CD4-positive, alpha-beta T cell treated with Interleukin-6 for 4 hours (primary cell): ENCODE data around the gene KLHL6.
A peak's percentile ranks its signal among the peaks of the same experiment; 100 is the strongest.
"Not testable (repeated sequence)": the region's sequence is repeated elsewhere in the genome, so short reads cannot be mapped to it uniquely, and the experiment has no call there.

Experiments
- DNase-seq: peaks from one replicate; pipeline ENCODE4 v3.0.0-alpha.2; 2020; ENCODE audit warnings: mixed read lengths

KLHL6 gene

DNA sequence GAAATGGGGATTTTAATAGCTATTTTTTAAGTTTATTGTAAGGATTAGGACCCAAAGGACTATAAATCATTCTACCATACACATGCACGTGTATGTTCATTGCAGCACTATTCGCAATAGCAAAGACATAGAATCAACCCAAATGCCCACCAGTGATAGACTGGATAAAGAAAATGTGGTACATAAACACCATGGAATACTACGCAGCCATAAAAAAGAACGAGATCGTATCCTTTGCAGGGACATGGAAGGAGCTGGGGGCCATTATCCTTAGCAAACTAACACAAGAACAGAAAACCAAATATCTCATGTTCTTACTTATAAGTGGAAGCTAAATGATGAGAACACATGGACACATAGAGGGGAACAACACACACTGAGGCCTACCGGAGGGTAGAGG, 26.7 kb downstream of the KLHL6 start:
- DNase-seq = not testable (repeated sequence)

- no peak for DNase-seq
Observed at GRCh38 chr3:183527428-183528379, 27.8 kb downstream of the KLHL6 start.

DNA sequence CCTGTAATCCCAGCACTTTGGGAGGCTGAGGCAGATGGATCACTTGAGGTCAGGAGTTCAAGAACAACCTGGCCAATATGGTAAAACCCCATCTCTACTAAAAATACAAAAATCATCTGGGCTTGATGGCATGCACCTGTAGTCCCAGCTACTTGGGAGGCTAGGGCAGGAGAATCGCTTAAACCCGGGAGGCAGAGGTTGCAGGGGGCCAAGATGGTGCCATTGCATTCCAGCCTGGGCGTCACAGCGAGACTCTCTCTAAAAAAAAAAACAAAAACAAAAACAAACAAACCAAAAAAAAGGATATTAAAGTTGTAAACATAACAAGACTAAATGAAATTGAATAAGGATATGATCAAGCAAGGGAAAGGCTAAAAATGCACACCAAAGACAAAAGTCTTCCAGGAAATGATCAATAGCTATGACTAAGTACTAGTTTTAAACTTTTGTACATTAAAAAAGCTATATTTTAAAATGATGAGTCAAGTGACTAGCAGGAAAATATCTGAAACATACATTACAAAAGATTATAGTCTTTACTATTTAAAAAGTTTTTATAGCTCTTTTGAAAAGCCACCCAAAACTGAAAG, 28.6 kb downstream of the KLHL6 start:
- no peak for DNase-seq

DNA sequence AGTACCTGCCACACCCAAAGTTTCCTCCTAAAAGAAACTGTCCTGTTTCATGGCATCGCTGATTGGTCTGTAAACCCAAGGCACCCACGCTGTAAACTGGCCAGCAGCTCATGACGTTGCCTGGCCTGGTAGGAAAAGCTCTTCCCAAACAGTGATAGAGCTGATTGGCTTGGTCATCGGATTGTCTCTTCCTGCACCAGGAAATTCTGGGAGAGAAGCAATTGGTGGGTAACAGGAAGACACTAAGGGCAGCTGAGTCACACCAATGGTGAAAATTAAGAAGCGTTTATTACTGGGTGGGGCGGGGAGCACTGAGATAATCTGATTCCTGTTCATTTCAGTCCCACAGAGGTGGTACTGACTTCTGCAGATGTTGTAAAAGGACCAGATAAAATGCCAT, 31.0 kb downstream of the KLHL6 start:
- no peak for DNase-seq

DNA sequence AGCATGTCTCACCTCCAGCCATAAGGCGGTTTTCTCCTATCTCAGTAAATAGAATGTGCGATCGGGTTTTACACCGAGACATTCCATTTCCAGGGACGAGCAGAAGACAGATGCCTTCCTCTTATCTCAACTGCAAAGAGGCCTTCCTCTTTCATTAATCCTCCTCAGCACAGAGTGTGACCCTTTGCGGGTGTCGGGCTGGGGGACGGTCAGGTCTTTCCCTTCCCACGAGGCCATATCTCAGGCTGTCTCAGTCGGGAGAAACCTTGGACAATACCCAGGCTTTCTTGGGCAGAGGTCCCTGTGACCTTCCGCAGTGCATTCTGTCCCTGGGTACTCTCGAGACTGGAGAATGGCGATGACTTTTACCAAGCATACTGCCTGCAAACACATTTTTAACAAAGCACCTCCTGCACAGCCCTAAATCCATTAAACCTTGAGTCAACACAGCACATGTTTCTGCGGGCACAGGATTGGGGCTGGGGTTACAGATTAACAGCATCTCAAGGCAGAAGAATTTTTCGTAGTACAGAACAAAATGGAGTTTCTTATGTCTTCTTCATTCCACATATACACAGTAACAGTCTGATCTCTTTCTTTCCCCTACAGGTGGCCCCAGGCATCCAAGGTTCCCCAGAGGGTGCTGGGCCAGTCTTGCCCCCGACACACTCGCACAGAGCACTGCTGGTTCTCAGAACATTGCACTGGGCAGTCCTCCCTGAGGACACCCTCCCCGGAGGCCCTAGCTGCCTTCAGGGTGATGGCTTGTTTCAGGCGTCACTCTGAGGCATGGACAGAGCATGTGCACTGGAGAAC, 34.6 kb downstream of the KLHL6 start:
- DNase-seq = not testable (repeated sequence)

DNA sequence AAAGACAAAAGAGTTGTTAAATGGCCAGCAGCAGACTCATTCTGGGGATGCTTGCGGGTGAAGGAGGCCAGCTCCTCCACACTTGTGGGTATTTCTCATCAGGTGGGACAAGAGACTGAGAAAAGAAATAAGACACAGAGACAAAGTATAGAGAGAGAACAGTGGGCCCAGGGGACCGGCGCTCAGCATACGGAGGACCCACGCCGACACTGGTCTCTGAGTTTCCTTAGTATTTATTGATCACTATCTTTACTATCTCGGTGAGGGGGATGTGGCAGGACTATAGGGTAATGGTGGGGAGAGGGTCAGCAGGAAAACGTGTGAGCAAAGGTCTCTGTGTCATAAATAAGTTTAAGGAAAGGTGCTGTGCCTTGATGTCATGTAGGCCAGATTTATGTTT, 35.2 kb downstream of the KLHL6 start:
- not testable (repeated sequence) for DNase-seq

GRCh38 chr3:183519891-183520290, 35.6 kb downstream of the KLHL6 start:
- no peak for DNase-seq

GRCh38 chr3:183518491-183519251, 36.8 kb downstream of the KLHL6 start:
- DNase-seq = no peak

- DNase-seq = no peak
Observed at GRCh38 chr3:183517607-183518006, 37.9 kb downstream of the KLHL6 start.

DNA sequence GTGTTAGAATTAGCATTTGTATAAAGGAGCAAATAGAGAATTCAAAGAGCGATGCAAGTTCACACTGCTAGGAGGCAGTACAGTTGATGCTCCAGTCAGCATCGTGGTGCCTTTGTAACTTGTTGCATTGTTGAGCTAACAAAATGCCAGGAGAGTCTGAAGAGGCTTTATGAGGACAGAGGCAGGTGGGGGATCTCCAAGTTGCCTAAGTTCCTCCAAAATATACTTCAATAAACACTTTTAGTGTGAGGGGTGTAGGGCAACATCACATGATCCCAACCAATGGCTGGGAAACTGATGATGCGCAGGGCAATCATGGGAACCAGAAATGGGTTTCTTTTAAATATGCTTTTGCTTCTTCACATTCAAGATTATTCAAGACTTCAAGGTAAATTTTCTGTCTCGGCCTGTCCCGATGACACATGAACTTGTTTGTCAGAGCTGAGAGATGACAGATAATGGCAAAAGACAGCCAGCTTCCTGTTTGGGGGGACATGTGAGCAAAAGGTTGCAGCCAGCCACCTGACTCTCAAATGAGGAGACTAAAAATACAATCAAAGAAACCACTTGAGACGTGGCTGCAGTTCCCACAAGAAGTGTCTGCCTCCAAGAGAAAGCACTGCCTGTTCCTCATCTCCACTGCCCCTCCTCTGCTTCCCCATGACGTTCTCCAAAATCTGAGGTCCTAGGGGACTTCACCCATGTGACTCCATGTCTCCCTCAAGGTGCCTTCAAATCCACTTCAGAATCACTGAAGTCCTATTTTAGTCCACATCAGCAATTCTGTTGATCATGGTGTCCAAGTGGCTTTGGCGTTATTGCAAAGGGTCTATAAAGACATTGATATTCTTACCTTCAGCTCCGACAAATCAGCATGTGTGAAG, 39.3 kb downstream of the KLHL6 start:
- DNase-seq = peak; percentile 76

DNA sequence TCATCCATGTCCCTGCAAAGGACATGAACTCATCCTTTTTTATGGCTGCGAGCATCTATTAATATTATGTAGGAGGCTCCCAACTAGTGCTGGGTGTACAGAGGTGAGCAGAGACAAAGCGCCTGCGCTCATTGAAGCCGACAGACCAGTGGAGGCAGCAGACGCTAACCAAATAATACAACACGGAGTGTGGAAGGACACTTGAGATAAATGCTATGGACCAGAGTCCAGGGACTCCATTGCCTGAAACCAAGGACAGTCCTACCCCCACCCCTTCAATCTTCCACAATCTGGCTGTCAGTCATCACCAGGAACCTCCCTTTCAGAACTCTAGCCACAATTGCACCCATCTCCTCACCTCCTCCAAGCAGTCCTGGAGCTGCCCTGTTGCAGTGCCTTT, 41.5 kb downstream of the KLHL6 start:
- DNase-seq = no peak

DNA sequence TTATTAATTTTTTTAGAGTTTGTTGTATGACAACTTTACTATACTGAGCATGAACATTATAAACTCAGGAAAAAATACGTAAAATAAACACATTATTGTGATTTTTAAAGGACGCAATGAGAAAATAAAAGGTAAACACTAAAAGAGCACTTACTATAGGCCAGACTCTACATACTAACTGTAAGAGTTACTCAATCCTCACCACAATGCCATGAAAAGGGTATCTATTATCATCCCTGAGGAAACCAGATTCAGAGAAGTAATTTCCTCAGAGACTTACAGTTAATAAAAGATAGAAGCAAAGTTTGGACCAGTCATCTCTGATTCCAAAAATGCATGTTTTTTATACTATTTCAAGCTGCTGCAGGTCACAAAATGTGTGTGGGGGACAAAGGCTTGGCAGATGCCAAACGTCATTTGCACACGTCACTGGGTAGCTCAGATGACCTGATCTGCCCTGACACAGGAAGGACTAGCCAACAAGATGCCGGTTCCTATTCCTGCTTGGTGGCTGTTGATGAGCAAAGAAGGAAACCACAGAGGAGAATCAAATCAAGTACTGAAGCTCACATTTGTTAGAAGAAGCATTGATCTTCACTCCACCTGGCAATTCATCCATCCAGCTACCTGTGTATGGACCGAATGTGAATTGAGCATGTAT, 42.3 kb downstream of the KLHL6 start:
- peak; percentile 66 for DNase-seq

DNA sequence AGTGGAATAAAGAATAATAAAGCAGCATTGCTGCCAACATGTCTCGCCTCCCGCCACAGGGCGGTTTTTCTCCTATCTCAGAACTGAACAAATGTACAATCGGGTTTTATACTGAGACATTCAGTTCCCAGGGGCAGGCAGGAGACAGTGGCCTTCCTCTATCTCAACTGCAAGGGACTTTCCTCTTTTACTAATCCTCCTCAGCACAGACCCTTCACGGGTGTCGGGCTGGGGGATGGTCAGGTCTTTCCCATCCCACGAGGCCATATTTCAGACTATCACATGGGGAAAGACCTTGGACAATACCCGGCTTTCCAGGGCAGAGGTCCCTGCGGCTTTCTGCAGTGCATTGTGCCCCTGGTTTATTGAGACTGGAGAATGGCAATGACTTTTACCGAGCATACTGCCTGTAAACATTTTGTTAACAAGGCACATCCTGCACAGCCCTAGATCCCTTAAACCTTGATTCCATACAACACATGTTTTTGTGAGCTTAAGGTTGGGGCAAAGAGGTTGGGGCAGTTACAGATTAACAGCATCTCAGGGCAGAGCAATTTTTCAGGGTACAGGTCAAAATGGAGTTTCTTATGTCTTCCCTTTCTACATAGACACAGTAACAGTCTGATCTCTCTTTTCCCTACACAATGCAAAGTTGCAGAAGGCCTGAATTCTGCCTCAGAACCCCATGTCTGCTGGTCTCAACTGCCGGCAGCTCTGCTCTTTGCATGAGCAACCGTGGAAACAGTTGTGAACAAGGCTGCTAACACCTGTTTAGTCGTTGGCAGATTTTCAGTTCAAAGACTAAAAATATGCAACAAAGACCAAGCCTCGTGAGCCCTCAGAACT, 44.0 kb downstream of the KLHL6 start:
- not testable (repeated sequence) for DNase-seq

GRCh38 chr3:183508821-183509220, 46.7 kb downstream of the KLHL6 start:
- DNase-seq = no peak

DNA sequence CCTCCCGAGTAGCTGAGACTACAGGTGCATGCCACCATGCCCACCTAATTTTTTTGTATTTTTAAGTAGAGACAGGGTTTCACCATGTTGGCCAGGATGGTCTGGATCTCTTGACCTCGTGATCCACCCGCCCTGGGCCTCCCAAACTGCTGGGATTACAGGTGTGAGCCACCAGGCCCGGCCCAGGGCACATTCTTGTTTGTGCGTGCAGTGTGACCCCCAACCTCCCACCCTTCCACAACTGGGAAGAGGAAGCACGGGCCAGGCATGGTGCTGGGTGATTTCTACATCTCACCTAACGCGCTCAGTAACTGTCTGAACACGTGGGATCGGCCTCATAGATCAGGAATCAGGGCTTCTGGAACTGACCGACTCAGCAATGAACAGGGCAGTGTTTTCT, 48.0 kb downstream of the KLHL6 start:
- DNase-seq = no peak

- no peak for DNase-seq
Observed at GRCh38 chr3:183506674-183507320, 48.7 kb downstream of the KLHL6 start.

- no peak for DNase-seq
Observed at GRCh38 chr3:183504597-183504996, 50.9 kb downstream of the KLHL6 start.

- no peak for DNase-seq
Observed at GRCh38 chr3:183503746-183504145, 51.8 kb downstream of the KLHL6 start.
